ENCODE data around the gene DDX27. TPM values are rescaled to one million over a fixed set of nuclear protein-coding genes. Genes with fewer than 3 reads are reported as not detected.

Gene DDX27
- total RNA-seq, 1 donor = 73.8 TPM

DNA sequence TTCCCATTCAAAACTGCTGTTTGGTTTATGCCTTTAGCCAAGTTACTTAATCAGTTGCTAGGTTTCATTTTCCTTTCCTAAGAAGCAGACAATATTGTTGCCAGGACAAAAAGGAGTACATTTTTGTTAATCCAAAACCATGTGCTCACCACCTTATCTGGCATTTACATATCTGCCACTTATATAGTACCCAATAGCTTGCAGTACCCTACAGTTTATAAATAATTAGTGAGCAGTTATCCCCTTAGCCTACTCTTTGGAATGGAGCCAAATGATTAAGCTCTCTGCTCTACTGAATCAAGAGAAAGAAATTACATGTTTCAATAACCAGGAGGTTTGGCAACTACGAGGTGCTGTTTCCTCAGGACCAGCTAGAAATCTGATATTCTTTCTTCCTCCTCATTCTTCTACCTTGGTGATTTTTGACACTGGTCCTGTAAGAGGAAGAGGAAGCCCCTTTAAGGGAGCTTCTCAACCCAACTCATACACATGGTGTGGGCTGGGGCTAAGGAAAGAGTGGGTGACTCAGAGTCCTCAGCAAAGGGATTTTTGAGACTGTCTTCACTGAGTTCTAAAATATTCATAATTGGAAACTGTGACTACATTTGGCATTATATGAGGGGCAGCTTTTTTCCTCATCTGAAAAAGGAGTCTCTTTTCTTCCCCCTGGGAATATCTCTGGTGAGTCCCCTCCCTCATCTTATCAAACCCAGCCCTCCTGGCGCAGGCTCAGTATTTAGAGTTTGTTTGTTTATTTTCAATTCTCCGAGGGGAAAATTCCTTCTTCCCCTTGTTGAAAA, 57.1 kb downstream of the DDX27 start:
- DNase-seq (ENCODE audit: low read depth in 2 of 3, low spot score in 2 of 3) = peak in 2 of 3 donors; percentile 70 to 77

DNA sequence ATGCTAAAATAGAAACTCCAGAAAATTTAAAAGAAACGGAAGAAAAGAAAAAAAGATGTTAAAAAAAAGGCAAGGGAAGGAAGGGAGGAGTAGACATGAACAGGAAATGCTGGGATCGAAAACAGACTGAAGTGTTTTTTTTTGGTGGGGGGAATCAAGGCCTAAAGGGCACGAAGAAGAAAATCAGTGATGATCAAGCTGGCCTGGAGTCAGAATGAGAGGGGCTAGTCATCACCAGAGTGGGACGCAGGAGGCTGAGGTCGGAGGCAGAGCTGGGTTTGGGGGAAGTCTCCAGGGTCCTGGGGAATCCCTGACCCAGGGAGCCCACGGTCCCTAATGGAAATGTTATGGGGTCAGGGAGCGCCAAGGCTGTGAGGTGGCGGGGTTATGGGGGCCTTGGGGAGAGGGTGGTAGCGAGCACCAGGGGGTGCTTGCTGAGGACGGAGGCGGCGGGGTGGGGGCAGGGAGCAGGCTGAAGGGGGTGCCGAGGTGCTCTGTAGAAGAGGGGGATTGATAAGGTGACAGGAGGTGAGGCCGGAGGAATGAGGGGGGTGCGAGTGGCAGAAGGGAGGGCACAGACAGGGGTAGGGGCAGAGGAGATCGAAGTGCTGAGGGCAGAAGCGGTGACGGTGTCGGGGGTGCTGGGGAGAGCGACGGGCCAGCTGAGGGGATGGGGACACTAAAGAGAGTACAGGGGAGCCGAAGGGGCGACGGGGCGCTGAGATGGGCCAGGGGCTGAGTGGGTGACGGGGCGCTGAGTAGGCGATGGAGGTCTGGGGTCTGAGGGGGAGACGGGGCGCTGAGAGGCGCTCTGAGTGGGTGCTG, 58.0 kb downstream of the DDX27 start:
- DNase-seq (ENCODE audit: low read depth in 2 of 3, low spot score in 2 of 3) = no peak

DNA sequence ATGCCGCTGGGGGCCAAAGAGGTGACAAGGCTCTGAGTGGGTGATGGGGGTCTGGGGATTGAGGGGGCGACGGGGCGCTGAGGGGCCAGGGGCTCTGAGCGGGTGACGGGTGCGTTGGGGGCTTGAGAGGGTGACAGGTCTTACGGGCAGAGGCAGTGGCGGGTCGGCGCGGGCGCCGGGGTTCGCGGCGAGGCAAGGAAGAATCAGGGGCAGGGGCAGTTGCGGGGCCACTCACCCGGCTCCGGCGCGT, 58.5 kb downstream of the DDX27 start:
- no peak for DNase-seq (ENCODE audit: low read depth in 2 of 3, low spot score in 2 of 3)

DNA sequence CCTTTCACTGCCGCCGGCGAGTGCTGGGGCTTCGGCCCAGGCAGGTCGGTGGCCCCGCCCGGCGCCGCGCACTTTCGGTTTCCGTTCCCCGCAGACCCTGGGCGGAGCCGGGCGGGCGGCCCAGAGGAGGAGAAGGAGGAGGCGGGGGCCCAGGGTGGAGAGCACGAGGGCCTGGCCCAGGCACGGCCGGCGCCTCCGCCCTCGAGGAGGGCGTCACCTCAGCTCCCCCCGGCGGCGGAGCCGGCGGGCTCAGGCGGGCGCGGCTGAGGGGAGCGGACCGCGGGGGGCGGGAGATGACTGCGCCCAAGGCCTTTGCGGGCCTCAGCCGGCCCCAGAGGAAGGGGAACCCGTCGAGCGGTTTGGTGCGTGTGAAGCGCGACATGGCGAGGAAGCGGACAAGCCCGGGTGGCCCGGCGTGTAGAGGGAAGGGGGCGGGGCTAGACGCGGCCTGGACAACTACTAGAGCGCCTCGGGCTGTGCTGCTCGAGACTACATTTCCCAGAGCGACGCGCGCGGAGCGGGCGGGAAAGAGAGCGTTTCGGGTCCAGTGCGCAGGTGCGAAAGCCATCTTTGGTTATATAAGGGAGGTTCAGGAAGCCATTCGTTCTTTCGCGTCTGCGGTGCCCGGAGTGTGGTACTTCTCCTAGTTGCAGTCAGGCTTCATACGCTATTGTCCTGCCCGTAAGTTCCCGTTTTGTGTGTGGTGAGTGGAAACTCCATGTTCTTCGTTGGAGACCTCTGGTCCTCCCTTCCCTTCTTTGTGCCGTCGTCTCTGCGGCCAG, 59.0 kb downstream of the DDX27 start, which contains the start of gene ZNFX1:
ZNFX1 (minus strand) TSS at position 22 of the 782 bp plus-strand sequence. CDS start 2,218 bp downstream, outside the sequence.
- peak; percentile 98 to 99 (median 99) for DNase-seq (ENCODE audit: low read depth in 2 of 3, low spot score in 2 of 3)

DNA sequence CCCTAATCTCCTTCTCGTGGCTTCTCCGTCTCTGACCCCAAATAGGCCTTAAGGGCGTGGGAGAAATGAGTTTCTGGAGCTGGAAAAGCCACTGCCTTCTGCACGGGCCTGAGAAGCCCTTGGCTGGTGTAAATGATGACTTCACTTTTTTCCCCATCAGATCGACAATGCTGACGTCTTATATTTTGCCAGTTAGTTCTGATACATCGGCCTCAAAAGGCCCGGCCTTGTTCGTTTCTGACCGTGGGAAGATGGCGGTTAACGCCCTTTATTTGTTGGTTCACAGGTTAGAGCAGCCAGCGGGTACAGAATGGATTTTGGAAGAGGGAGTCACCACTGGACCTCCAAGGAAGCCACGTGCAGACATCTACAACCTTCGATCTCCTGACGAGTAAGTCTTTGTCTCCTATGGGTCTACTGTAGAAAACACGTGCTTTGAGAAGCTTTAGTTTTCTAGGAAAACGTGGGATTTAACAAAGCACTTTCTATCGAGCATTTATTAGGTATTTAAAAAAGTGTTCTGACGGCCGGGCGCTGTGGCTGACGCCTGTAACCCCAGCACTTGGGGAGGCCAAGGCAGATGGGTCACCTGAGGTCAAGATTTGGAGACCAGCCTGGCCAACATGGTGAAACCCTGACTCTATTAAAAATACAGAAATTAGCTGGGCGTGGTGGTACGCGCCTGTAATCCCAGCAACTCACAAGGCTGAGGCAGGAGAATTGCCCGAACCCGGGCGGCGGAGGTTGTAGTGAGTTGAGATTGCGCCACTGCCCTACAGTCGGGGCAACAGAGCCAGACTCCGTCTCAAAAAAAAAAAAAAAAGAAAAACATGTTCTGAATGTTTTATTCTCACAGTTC, 59.8 kb downstream of the DDX27 start:
- no peak for DNase-seq (ENCODE audit: low read depth in 2 of 3, low spot score in 2 of 3)

DNA sequence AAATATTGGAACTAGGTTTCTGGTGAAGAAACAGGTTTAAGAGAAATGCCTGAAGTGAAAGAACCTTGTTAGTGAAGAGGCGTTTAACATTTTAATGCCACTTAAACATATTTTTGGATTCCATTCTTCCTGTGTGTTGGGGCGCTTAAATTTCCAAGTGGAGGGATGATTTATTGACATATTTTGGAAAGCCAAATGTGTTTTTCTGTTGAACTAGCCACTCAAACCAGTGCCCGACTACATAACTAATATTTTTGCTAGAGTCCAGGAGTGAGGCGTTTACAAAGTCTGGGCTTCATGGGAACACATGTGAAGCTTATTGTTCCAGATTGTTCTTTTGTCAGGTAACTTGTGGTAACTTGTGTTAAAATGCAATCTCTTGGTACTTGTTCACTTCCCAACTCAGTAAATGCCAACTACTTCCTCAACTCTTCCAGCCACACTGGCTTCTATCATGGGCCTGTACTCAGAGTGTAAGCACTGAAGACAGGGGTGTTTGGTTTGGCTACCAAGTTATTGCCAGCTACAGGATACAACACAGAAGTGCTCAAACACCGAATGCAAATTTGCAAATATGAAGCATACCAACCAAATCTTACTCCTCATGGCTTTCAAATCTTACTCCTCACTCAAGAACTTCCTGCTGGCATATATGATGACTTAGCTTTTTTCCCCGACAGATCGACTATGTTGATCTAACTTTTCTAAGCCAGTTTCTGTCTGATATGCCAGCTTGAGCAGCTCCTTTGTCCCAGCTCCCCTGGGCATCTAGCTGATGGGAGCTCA, 60.7 kb downstream of the DDX27 start:
- no peak for DNase-seq (ENCODE audit: low read depth in 2 of 3, low spot score in 2 of 3)

DNA sequence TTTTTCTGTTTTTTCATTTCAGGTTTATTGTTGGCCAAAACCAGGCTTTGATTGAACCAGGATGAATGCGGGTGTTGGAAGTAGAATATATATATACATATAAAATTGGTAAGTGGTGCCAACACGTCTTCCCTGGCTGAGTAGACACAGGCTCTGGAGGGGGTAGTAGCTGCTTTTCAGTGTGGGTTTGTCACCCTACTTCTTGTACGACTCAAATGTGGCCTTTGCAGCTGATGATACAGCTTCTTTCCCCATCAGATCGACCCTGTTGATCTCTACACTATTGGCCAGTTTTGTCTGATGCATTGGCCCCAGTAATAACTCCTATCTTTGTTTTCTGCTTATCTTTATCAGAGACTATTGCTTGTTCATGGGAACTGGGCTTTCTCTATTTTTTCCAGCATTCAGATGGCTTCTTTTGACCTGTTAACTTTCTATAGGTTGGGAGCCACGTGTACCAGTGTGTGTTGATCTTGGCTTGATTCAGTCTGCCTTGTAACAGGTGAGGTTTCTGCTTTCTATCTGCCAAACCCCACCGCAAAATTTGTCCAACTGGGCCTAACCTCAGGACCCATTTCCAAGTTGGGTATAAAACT, 61.3 kb downstream of the DDX27 start:
- no peak for DNase-seq (ENCODE audit: low read depth in 2 of 3, low spot score in 2 of 3)

DNA sequence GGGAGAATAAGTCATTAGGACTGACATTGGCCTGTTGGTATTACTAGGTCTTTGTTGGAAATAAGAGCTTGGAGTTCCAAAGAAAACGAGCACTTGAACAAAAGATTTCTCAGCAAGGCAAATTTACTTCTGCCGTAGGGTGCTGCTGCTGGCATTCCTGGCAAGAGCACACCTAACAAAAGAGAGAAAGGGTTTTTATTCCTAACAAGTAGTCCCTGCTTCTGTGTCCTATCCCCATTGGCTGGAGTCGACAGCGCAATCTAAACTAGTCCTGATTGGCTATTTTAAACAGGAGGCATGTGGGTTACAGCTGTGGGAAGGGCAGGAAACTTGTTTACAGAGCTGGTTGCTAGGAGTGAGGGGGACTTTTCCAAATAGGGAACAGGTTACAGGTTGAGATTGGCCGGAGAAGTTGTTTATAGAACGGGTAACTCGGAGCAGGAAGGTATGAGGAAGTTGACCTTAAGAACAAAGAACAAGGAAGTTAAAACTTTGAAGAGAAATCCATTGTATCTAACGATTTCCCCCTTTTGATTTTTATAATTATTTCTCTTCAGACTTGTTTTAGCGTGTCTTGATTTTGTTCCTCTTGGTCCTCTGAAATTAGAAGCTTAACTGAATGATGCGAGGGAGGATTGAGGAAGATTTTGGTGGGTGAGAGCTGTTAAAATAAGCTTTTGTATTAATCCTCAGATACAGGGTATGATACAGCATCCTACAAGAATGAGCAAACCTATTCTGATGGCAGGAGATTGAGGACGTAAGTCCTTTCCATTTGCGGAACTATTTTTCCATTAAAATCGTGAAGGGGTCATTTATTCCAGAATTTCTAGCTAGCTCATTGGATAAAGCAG, 62.1 kb downstream of the DDX27 start:
- DNase-seq (ENCODE audit: low read depth in 2 of 3, low spot score in 2 of 3) = peak in 1 of 3 donors; percentile 37

DNA sequence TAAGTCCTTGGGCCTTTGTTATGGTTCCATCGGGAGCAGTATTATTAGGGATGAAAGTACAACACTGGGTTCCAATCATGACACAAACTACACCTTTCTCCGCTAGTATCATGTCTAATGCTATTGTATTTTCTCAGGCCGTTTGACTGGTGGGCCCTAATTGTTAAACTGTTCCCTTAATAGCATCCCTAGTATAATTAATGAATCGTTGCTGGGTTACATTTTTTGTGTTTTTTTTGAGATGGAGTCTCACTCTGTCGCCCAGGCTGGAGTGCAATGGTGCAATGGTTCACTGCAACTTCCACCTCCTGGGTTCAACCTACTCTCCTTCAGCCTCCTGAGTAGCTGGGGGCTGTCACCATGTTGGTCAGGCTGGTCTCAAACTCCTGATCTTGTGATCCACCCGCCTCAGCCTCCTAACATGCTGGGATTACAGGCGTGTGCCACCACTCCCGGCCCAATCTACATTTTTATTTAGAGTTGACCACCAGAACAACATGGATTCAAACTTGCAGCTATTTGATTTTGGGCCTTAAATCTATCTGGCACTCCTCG, 62.8 kb downstream of the DDX27 start:
- no peak for DNase-seq (ENCODE audit: low read depth in 2 of 3, low spot score in 2 of 3)

DNA sequence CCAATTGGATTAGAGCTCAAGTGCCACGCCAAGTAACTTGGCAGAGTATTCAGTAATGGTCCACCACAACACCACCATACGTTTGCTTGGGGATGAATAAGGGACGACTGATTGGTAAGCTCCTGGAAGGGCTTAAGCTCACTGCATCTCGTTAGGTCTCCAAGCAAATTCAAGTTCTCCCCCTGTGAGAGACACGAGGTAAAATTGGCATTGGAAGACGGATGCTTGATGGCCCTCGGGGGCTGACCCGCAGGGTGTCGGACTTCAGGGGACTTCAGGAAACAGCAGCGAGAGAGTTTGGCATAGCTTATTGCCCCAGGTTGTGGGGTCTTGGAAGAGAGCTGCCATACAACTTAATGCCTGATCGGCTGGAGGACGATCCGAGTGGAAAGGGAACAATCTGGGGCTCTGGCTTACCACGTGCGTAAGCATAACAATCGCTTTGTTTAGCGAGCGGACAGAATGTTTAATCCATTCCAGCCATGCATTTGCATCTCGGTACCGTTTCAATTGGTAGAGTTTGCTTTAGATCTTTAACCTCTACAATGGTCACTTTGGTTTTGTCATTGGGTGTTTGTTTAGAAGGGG, 63.5 kb downstream of the DDX27 start:
- DNase-seq (ENCODE audit: low read depth in 2 of 3, low spot score in 2 of 3) = no peak

DNA sequence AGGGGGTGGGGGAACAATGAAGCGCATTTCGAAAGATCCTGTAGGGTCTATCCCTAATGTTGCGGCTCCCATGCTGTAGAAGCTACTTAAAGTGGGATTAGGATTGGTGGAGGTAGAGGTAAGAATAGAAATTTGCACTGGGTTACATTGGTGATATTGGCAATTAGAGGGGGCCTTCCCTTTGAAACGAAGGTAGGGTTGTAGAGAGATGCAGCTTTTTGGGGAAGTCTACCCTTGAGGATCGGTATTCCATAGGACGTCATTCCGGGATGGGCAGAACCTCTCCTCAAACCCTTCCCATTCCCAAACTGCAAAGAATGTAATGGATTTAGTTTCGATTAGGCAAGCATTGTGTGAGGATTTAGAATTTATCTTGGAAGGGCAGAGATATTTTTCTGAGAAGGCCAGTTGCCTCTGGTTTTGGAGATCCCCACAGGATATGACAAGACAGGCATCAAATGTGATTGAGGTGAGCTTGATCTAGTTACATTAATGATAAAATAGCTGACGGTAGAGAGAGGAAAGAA, 64.0 kb downstream of the DDX27 start:
- DNase-seq (ENCODE audit: low read depth in 2 of 3, low spot score in 2 of 3) = no peak

DNA sequence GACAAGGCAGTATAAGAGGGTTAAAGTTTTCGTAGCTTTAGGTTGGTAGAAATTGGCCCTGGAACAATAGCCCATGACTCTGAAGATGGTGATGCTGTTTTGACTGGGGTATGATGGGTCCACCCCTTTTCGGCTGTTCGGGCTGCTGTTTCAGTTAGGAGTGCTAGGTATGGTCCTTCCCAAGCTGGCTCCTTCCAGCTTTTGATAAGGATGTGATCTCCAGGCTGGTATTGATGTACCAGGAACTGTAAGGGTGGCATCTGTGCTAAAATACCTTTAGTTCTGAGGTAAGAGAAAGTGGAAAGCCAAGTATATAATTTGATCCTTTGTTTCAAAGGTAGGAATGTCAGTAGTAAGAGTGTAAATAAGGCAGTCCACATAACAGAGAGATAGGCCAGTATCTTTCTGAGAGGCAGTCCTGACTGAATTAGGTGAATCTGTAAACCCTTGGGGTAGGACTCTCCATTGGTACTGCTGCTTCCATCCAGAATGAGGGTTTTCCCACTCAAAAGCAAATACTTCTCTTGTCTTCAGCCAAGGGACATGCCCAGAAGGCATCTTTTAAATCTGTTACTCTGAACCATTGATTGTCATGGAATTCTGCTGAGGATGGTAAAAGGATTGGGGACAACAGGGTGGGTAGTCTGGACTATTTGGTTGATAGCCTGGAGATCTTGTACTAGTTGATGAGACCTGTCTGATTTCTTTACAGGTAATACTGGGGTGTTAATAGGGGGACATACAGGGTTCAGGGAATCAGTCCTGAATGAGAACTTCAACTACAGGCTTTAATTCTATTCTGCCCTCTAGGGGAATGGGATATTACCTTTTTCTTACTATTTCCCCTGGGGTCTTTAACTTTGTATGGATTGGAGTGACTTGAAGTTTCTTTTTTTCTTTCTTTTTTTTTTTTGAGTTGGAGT, 64.7 kb downstream of the DDX27 start:
- no peak for DNase-seq (ENCODE audit: low read depth in 2 of 3, low spot score in 2 of 3)

DNA sequence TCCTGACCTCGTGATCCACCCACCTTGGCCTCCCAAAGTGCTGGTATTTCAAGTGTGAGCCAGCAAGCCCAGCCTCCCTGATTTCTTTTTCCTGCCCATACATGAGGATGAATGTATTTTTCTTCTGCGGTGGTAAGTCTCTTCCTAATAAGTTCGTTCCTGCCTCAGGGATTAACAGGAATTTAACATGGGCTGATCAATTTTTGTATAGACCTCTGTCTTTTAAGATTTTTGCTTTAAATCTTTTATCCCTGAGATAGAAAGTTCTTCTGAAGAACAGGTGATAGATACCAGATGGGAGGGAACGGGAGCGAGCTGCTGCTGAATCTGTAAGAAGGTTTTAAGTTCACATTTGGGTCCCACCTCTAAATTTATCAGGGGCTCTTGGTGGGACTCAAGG, 65.6 kb downstream of the DDX27 start:
- DNase-seq (ENCODE audit: low read depth in 2 of 3, low spot score in 2 of 3) = no peak

DNA sequence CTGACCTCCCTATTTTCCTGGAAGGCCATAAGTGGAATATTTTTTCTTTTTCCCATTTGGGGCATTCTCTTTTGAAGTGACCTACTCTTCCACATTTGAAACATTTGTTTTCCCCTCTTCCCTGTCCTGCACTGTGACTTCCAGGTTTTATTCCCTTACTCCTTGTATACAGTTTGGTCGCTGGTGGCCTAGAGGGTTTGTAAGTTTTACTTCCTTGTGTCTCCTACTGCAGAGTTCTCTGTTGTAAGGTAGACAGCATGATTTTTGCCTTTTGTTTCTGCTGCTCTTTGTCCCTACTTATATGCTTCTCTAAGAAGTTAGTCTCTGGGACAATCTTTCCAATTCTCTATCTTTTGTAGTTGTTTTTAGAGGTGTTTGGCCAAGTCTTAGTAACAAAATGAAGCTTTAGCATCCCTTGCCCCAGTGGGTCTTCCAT, 66.0 kb downstream of the DDX27 start:
- no peak for DNase-seq (ENCODE audit: low read depth in 2 of 3, low spot score in 2 of 3)

DNA sequence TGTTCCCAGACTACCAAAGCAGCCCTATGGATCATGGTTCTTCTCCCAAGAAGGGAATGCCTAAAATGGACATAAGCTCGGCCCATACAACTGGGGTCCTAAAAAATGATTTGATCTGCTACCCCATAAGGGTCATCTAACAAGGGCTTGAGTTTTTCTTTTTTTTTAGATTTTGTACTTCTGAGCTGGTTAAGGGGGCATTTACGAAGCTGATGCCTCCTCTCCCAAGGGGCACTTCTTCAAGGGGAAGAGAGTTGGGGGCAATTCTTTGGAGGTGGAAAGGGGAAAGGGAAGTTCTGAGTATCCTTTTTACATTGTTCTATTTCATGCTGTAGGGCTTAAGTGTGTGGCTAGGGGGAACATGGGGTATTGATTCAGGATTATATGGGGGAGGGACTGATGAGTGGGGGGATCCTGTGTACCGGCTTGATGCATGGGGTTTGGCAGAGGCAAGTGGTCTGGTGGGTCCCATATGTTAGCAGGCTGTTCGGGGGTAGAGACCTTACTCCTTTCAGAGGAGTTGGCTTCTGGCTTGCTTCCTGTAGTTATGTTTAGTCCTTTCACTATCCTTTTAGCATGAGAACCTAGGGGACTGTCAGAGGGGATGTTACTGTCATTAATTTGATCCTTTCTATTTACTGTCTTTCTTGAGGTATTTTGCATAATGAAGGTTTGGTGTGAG, 66.7 kb downstream of the DDX27 start:
- no peak for DNase-seq (ENCODE audit: low read depth in 2 of 3, low spot score in 2 of 3)
